ENCODE data around the gene SHISA5.
"Not testable (repeated sequence)": the region's sequence is repeated elsewhere in the genome, so short reads cannot be mapped to it uniquely, and the experiment has no call there.

SHISA5 gene, protein sequence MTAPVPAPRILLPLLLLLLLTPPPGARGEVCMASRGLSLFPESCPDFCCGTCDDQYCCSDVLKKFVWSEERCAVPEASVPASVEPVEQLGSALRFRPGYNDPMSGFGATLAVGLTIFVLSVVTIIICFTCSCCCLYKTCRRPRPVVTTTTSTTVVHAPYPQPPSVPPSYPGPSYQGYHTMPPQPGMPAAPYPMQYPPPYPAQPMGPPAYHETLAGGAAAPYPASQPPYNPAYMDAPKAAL

DNA sequence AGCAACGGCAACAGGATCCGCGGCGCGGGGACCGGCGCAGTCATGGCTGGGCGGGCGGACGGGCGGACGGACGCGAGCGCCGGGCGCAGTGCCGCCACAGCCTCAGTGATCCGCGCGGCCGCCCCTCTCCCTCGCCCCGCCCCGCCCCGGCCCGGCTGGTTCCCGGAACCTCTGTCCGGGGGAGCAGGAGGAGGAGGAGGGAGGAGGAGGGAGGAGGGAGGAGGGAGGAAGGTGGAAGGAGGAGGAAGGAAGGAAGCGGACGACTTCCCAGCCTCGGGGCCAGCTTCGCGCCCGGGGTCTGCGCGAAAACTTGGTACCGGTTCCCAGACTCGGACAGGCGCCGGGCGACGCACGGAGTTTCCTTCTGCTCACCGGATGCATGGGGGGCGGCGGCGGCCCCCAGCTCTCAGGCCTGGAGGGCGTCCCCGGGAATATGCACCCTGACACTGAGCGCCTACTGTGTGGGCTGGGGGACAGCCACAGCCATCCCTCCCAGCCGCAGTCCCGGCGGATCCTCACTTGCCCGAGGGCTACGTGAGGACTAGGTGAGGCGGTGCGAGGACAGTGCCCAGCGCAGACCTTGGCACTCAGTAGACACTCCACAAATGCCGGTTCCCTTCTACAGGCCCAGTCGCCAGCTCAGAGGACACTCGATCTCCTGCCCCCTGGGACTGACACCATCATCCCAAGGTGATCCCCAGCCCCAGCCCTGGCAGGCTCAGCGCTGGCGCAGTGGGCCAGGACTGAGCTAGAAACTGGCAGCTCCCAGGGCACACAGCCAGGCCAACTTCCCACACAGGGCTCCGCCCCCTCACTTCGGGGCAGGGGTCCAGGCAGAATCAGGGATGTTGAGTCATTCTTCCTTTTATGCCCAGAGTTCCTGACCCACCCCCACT, at the start of gene SHISA5:
TSS of gene SHISA5 (minus strand) at position 124 of the 896 bp plus-strand sequence. CDS start at position 44, 80 bp downstream.
- DNase-seq (ENCODE audit: low spot score) = peak; percentile 87

DNA sequence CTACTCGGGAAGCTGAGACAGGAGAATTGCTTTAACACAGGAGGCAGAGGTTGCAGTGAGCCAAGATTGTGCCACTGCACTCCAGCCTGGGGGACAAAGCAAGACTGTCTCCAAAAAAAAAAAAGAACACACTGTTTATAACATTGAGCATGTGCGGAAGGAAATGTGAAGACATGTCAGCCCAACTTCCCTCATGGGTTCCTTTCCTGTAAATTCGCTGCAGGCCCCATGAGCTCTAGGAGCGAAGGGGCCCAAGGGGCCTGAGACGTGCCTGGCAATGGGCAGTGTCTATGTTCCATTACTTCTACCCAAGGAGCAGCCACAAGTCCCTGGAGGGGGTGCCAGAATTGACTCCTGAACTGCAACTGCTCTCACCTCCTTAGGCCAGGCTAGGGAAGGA, 49.4 kb upstream of the SHISA5 start:
- DNase-seq (ENCODE audit: low spot score) = no peak

DNA sequence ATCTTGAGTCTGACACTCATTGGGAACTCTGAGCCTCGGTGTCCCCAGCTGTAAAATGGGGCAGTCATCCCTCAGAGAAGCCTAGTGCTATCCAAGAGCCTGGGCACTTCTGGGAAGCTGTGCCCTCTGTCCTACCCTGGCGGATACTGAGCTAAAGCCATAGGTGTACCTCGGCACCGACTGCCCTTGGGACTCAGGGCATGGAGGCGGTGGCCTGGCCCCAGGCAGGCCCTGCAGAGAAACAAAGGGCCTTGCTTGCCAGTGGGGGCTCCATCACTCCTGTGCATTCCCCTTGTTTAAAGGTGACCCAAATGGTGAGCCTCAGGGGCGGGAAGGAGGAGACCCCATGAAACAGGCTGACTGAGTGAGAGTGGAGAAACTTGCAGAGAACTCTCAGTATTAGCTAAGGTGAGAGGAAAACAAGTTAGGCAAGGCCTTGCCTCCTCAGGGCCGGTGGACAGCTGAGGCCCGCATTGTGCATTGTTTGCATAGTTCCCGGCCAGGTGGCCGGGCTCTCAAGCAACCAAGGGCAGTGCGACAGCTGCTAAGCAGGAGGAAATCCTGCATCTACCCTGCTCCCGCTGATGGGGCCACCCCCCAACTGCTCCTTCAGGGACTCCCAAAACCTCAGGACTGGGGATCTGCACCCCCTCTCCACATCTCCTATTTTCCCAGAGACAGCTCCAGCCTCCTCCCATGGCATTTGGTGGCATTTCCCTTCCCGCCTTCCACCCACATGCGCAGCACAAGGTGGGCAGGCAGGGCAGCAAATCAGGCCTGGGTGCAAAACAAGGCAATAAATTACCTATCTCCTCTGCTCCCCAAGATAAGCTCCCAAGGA, 48.4 kb upstream of the SHISA5 start:
- no peak for DNase-seq (ENCODE audit: low spot score)

DNA sequence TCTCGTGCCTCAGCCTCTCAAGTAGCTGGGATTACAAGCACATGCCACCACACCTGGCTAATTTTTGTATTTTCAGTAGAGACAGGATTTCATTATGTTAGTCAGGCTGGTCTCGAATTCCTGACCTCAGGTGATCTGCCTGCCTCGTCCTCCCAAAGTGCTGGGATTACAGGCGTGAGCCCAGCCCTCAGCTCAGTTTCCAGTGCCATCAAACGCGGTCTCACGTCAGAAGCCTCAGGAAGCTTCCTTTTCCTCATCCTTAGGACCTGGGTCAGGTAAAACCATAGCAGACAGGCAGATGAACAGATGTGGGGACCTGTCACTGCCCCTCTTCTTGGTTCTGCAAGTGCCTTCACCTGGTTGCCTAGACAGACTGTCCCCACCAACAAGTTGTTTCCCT, 47.7 kb upstream of the SHISA5 start:
- DNase-seq (ENCODE audit: low spot score) = not testable (repeated sequence)

DNA sequence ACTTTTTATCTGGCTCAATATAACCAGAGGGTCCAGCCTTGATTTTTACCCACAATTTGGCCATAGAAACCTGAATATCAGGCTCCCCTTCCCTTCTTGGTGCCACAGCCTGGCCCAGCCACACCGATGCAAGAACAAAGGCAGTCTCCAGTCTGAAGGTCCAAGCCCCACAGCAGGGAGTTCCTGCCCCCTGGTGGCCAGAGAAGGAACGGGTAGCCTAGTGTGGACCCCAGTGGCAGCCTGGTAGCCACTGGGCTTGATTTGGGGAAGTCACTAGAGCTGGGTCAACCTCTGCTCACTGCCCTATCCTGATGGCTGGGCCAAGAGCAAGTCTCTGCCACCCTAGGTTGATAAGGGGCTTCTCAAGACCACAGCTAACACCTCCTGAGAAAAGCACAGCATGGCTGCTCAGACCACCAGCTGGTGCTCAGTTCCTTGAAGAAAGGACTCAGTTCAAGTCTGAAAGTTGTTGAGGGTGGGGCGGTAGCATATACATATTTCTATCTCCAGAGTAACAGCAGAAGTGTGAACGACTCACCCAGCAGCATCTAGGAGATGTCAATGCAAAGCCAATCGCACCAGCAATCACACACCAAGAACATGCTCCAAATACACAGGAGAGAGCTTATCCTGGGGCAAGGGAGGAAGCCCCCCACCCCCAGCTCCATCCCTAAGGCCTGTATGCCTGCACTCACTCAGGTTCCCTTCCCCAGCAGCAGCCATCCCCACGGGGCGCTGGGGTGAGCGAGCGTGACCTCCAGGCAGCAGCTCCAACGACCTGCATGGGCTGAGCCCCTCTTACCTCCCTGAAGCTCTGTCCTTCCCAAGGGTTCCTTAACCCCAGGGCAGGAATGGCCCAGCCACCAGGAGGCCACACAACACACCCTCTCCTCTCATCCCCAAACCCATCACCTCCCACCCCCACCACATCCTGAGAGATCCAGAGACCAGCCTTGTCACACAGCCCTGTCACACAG, 45.0 kb upstream of the SHISA5 start:
- DNase-seq (ENCODE audit: low spot score) = peak; percentile 83

DNA sequence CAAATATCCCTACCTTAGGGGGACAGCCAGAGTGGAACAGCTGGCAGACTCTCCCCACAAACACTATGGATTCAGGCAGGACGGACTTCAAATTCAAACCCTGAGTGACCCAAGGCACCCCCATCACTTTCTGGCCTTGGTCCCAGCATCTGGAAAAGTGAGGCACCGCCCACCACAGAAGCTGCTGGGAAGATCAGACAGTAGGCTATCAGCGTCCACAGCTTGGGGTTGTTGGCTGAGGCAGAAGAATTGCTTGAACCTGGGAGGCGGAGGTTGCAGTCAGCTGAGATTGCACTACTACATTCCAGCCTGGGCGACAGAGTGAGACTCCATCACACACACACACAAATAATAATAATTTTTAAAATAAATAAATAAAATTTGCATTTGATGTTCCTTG, 44.2 kb upstream of the SHISA5 start:
- no peak for DNase-seq (ENCODE audit: low spot score)

DNA sequence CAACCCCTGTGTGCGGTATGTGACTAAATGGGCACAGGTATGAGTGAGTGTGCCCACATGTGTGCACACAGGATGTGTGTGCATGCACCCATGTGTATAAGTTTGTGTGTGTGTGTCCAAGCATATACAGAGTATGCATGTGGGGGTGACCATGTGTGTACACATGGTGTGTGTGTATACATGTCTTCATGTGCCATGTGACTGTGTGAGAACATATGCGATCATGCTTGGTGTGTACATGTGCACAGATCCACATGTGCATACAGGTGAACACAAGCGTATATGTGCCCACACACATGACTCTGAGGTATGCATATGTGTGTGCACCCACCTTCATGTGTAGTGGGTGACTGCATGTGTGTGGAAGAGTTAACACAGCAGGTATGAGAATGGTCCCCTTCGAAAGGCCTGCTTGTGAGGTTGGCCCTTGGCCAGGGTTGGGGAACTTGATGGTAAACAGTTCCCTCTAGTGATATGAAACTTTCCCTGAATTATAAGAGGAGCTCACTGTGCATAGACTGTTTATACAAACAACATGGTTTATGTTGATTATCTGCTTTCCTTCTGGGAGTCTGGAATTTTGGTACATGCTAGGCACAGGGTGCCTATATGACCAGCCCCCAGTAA, 42.3 kb upstream of the SHISA5 start:
- no peak for DNase-seq (ENCODE audit: low spot score)

DNA sequence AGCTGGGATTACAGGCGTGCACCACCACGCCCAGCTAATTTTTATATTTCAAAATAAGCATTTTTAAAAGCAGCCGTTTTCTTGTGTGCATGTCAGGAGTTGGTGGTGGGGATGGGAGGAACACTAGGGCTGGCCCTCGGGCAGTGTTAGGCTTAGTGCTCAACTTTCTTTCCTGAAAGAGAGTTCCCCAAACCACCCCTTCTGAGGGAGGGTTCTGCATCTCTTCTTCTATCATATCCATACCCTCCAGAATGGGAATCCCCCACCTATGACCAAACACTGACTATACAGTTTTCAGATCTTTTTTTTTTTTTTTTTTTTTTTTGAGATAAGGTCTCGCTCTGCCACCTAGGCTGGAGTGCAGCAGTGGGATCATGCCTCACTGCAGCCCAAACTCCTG, 40.2 kb upstream of the SHISA5 start:
- no peak for DNase-seq (ENCODE audit: low spot score)

DNA sequence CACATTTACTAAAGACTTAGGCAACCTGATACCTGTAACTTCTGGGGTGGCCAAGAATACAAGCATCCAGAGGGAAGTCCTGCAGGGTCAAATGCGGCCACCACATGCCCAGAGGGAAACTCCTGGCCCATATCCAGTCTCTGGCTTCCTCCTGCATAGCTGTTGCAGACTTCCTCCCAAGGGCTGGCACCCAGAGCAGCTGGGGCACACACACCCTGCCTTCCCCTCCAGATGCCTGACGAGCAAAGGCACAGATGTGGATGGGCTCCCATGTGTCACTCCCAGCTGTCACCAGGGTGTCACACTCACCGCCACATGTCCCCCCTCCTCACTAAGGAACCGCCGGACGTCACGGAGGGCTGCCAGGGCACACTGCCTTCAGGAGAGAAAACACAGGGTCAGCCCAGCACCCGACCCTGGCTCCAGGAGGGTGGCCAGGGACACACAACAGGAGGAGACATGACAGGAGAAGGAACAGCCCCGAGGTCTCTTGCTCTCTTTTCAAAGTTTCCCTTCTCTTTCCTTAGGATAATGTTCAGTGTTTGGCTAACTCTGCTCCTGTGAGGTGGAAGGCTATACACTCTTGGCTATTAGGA, 39.4 kb upstream of the SHISA5 start:
- DNase-seq (ENCODE audit: low spot score) = no peak

DNA sequence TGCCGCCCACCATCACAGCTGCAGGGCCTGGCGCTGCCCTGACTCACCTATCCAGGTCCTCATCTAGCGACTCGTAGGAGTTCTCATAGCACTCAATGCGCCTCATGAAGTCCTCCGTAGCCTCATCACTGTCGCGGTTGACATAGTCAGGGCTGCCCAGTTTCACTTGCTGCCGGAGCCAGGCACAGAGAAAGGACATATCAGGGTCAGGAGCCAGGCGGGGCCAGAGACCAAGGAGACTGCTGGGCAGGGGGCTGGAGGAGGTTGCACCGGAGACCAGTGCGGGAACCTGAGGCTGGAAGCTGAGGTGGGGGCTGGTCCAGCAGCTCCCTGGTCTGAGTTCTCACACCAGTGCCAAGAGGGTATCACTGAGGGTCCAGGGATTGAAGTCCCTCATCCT, 34.5 kb upstream of the SHISA5 start:
- DNase-seq (ENCODE audit: low spot score) = no peak

DNA sequence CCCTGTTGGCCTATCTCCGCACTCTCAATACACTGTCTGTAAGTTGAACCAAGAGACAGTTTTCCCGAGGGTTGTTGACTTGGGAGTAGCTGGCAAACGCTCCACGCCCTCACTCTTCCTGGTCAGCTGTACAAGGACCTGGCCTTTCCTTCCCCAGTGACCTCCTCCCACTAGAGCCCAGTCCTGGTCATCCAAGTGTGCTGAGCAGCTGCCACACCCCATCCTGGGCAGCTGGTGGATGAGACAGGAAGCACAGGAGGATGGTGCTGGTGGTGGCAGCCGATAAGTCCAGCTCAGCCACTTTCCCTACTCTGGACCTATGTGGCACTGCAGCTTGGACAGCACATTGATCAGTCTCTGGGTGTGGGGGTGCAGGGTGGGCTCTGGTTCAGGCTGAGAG, 32.8 kb upstream of the SHISA5 start:
- no peak for DNase-seq (ENCODE audit: low spot score)

DNA sequence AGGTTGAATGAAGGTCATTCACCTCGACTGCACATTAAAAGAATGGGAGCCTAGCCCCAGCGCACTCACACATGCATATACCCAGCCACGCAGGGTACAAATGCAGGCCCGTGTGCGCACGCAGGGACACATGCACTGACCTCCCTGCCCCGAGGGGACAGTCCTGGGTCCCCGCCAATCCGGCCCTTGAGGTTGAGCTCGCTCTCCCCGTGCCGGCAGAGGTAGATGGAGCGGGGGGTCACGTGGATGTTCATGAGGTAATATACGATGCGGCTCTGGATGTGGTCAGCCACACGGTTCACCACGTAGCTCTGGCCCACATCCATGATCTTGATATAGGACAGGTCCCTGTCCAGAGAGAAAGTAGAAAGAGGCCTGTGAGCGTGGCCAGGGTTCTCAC, 32.1 kb upstream of the SHISA5 start:
- DNase-seq (ENCODE audit: low spot score) = no peak

DNA sequence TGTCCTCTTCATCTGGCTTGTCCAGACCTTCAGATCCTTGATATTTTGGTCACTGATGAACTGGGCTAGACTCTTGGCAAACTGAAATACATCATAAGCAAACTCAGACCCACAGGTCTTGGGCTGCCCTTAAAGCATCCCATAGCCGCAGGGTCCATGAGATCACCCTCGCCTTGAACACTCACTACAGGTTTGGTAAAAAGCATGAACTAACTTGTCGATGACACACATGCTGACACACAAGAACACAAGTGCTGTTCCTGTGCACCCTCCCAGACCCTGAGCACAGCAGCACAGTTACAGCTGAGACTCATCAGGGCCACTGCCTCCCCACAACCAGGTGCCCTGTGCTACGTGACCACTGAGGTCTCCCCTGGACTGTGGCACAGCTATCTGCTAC, 31.6 kb upstream of the SHISA5 start:
- DNase-seq (ENCODE audit: low spot score) = no peak

DNA sequence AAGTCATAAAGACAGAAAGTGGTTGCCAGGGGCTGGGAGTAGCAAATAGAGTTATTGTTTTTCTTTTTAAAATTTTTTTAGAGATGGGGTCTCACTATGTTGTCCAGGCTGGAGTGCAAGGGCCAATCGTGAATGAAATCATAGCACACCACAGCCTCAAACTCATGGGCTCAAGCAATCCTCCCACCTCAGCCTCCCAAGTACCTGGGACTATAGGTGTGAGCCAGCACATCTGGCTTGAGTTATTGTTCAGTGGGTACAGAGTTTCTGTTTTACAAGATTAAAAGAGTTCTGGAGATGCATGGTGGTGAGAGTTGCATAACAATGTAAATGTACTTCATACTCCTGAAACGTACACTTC, 29.0 kb upstream of the SHISA5 start:
- DNase-seq (ENCODE audit: low spot score) = no peak

DNA sequence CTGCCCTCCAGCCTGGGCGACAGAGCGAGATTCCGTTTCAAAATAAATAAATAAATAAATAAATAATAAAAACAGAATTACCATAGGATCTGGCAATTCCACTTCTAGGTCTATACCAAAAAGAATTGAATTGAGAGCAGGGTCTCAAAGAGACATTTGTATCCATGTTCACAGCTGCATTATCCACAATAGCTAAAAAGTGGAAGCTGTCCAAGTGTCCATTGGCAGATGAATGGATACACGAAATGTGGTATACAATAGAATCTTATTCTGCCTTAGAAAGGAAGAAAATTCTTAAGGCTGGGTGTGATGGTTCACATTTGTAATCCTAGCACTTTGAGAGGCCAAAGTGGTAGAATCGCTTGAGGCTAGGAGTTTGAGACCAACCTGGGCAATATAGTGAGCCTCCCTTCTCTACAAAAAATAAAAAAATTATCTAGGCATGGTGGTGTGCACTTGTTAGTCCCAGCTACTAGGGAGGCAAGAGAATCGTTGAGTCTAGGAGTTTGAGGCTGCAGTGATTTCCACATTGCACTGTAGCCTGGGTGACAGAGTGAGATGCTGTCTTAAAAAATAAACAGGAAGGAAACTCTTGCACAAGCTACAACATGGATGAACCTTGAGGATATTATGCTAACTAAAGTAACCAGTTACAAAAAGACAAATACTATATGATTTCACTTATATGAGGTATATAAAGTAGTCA, 28.4 kb upstream of the SHISA5 start:
- no peak for DNase-seq (ENCODE audit: low spot score)

DNA sequence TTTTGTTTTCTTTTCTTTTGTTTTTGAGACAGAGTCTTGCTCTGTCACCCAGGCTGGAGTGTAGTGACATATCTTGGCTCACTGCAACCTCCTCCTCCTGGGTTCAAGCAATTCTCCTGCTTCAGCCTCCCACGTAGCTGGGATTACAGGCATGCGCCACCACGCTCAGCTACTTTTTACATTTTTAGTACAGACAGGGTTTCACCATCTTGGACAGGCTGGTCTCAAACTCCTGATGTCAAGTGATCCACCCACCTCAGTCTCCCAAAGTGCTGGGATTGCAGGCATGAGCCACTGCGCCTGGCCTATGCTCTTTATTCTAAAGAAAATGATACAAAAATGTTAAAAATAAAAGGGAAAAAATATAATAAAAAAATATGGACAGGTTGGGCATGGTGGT, 26.7 kb upstream of the SHISA5 start:
- DNase-seq (ENCODE audit: low spot score) = not testable (repeated sequence)

DNA sequence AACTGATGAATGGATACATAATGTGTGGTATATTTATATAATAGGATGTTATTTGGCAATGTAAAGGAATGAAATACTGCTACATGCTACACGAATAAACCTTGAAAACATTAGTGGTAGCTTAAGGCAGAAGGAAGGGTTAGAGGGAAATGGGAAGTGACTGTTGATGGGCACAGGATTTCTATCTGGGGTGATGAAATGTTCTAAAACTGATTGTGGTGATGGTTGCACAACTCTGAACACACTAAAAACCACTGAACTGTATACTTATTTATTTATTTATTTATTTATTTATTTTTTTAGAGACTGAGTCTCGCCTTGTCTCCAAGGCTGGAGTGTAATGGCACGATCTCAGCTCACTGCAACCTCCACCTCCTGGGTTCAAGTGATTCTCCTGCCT, 24.8 kb upstream of the SHISA5 start:
- DNase-seq (ENCODE audit: low spot score) = no peak

DNA sequence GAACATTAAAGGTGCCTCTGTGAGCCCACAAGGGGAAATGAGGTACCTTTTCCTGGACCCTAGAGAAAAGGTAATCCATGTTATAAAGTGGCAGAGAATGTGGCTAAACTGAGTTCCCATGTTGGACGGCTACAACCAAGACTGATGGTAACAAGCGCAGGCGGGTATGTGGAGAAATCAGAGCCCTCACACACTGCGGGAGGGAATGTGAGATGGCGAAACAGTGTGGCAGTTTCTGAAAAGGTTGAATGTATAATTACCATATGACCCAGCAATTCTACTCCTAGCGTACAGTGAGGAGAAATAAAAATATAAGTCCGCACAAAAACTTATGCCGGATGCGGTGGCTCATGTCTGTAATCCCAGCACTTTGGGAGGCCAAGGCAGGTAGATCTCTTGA, 24.1 kb upstream of the SHISA5 start:
- no peak for DNase-seq (ENCODE audit: low spot score)

DNA sequence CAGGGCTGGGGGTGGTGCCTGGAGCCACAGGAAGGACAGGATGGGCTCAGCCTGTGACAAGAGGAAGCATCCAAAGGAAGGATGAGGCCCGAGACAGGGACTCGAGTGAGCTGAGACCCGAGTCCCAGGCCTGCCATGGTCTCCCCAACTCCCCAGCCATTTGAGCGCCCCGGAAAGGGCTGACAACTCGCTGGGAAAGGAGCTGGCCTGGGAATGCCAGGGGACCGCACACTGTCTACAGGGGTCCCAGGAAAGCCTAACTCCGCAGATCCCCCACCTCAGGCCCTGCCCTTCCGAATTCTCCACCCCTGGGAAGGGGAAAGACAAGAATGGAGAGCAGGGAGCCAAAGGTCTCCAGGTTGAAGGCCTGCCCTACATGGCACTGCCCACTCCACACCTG, 21.0 kb upstream of the SHISA5 start:
- no peak for DNase-seq (ENCODE audit: low spot score)

DNA sequence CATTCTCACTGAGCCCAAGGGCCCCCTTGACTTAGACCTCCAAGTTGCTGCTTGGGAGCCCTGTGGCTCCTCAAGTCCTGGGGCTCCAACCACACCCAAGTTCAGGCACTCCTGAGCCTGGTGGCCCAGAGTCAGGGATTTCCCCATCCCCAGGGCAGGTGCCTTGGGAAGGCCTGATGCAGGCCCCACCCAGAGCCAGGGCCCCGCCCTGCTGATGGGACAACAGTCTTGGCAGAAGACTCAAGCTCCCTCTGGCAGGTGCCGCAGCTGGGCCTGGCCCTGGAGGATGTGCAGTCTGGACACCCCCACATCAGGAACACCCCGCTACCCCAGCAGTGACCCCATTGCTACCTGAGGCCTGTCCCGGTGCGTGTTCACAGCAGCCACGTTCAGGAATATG, 17.7 kb upstream of the SHISA5 start:
- DNase-seq (ENCODE audit: low spot score) = no peak

Measured in left forelimb (tissue), 1 donor.